ENCODE measurements around the gene TMSB15C.

DNA sequence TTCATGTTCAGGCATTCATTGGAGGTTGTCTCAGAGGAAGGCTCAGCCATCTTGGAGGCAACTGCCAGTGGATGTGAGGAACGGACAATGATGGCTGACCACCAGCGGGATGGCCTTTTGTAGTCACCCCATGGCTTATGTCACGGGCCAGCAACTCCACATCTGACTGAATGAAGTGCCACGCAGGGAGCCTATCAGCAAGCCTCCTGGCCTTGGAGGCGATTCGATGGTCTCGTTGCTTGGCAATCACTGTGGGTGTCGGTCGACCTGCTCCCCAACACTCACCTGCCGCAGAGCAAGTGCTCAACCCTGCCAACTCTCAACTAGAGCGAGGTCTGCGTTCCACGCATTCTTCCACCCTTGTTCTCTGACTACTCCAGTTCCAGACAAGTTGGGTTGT, 28.9 kb downstream of the TMSB15C start:
- TF ChIP-seq, protein P1, sequence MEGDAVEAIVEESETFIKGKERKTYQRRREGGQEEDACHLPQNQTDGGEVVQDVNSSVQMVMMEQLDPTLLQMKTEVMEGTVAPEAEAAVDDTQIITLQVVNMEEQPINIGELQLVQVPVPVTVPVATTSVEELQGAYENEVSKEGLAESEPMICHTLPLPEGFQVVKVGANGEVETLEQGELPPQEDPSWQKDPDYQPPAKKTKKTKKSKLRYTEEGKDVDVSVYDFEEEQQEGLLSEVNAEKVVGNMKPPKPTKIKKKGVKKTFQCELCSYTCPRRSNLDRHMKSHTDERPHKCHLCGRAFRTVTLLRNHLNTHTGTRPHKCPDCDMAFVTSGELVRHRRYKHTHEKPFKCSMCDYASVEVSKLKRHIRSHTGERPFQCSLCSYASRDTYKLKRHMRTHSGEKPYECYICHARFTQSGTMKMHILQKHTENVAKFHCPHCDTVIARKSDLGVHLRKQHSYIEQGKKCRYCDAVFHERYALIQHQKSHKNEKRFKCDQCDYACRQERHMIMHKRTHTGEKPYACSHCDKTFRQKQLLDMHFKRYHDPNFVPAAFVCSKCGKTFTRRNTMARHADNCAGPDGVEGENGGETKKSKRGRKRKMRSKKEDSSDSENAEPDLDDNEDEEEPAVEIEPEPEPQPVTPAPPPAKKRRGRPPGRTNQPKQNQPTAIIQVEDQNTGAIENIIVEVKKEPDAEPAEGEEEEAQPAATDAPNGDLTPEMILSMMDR (IDR thresholded peaks at IDR 0.05), result no peak
- TF ChIP-seq EZH2phosphoT487 (IDR thresholded peaks at IDR 0.05), result no peak
